B cell (primary cell): Measurements from ENCODE around the gene APRT. TPM values are rescaled to one million over a fixed set of nuclear protein-coding genes. Genes with fewer than 3 reads are reported as not detected.
A peak's percentile ranks its signal among the peaks of the same experiment; 100 is the strongest.

Experiments used
- ATAC-seq: fragments of 200-7000 bp; cut with Tn5 transposase; one replicate; pipeline ENCODE4 v1.10.0; 2021; ENCODE audit warnings: low read depth, mild to moderate bottlenecking, moderate number of reproducible peaks, moderate library complexity
- CTCF ChIA-PET: fragments of 350-600 bp; sonication (Branson Sonifier 250); formaldehyde crosslinking; loops from one replicate; lab custom pipeline; 2021; ENCODE audit warnings: antibody characterized with exemption, inconsistent platforms; lab: Charles Lee
- POLR2A ChIA-PET: fragments of 350-600 bp; sonication (Branson Sonifier 250); formaldehyde crosslinking; loops from one replicate; lab custom pipeline; 2021; ENCODE audit warnings: antibody characterized with exemption; lab: Charles Lee
- DNase-seq: peaks from one replicate; pipeline ENCODE4 v3.0.0; 2013
- H2AFZ ChIP-seq: 2 replicates; pipeline ENCODE4 v1.6.1; 2012; ENCODE audit warnings: mild to moderate bottlenecking, low read depth, low read length; ENCODE audit not compliant: insufficient read depth, poor library complexity, severe bottlenecking
- H3K27ac ChIP-seq, 2 donors: 1 replicate in 1 of 2; 2 replicates in 1 of 2; pipeline ENCODE4 v1.5.1; 2012 to 2013; ENCODE audit warnings: low read length in 2 of 2, mild to moderate bottlenecking in 2 of 2, moderate library complexity in 1 of 2
- H3K27me3 ChIP-seq, 4 experiments: fragments of 200-600 bp in 1 of 4; sonication (generic) in 1 of 4; replicated peaks in 1 of 4; 1 replicate in 2 of 4; 2 replicates in 2 of 4; pipeline versions ENCODE4 v1.6.1 to v1.7.0; 2013 to 2016; ENCODE audit warnings: low read length in 3 of 4, mild to moderate bottlenecking in 2 of 4, mixed read lengths in 1 of 4, moderate library complexity in 1 of 4; ENCODE audit not compliant: insufficient read depth in 4 of 4, control insufficient read depth in 3 of 4; ENCODE audit errors: control extremely low read depth in 1 of 4
- H3K36me3 ChIP-seq, 2 experiments: replicated peaks in 1 of 2; 1 replicate in 1 of 2; 2 replicates in 1 of 2; pipeline versions ENCODE4 v1.6.1 to v1.7.1; 2013; ENCODE audit warnings: low read length in 1 of 2; ENCODE audit not compliant: insufficient read depth in 2 of 2, control insufficient read depth in 1 of 2; ENCODE audit errors: control extremely low read depth in 1 of 2, extremely low read depth in 1 of 2
- H3K4me1 ChIP-seq, 2 donors: fragments of 200-600 bp in 1 of 2; sonication (generic) in 1 of 2; 1 replicate in 1 of 2; 2 replicates in 1 of 2; pipeline versions ENCODE4 v1.5.1 to v1.6.1; 2013 to 2017; ENCODE audit warnings: low read length in 2 of 2; ENCODE audit not compliant: control insufficient read depth in 2 of 2, insufficient read depth in 2 of 2
- H3K4me2 ChIP-seq: replicated peaks from 2 replicates; pipeline ENCODE3; 2012; ENCODE audit warnings: mild to moderate bottlenecking, low read depth, low read length; ENCODE audit not compliant: poor library complexity, severe bottlenecking
- H3K4me3 ChIP-seq, 5 experiments: fragments of 200-600 bp in 1 of 5; sonication (generic) in 1 of 5; 1 replicate in 3 of 5; 2 replicates in 2 of 5; pipeline versions ENCODE4 v1.5.1 to v1.7.0; 2011 to 2016; ENCODE audit warnings: low read length in 4 of 5, mild to moderate bottlenecking in 4 of 5, low read depth in 2 of 5, control low read depth in 1 of 5, moderate library complexity in 1 of 5; ENCODE audit not compliant: insufficient read depth in 1 of 5; ENCODE audit errors: control extremely low read depth in 1 of 5, extremely low read depth in 1 of 5
- H3K79me2 ChIP-seq: fragments of 200-600 bp; sonication (generic); one replicate; pipeline ENCODE4 v1.6.0; 2016; ENCODE audit warnings: low read length; ENCODE audit not compliant: control insufficient read depth, insufficient read depth
- H3K9ac ChIP-seq: fragments of 200-600 bp; sonication (generic); 2 replicates; pipeline ENCODE4 v1.6.1; 2017; ENCODE audit warnings: mild to moderate bottlenecking, low read length, moderate library complexity
- H3K9me3 ChIP-seq, 3 donors: one replicate each; pipeline versions ENCODE4 v1.6.1 to v1.7.1; 2013; ENCODE audit warnings: low read length in 2 of 3; ENCODE audit not compliant: control insufficient read depth in 2 of 3, insufficient read depth in 1 of 3; ENCODE audit errors: control extremely low read depth in 1 of 3
- H4K20me1 ChIP-seq: 2 replicates; pipeline ENCODE4 v1.6.0; 2012; ENCODE audit warnings: mild to moderate bottlenecking, low read length; ENCODE audit not compliant: insufficient read depth, control insufficient read depth, poor library complexity, severe bottlenecking
- H3K27ac Mint-ChIP-seq: one replicate; pipeline ENCODE4 v1.8.0; 2021; ENCODE audit warnings: mixed read lengths
- H3K27me3 Mint-ChIP-seq: one replicate; pipeline ENCODE4 v1.8.0; 2021; ENCODE audit warnings: mixed read lengths
- H3K4me1 Mint-ChIP-seq: one replicate; pipeline ENCODE4 v1.8.0; 2021; ENCODE audit warnings: mixed read lengths
- H3K4me3 Mint-ChIP-seq: one replicate; pipeline ENCODE4 v1.8.0; 2021; ENCODE audit warnings: mixed read lengths
- H3K9me3 Mint-ChIP-seq: one replicate; pipeline ENCODE4 v1.8.0; 2022; ENCODE audit warnings: mixed read lengths; ENCODE audit not compliant: insufficient read depth
- CTCF ChIP-seq: fragments of 200-600 bp; IDR thresholded peaks from one replicate; pipeline ENCODE4 v1.8.0; 2022; ENCODE audit warnings: antibody characterized with exemption, mild to moderate bottlenecking
- EZH2 ChIP-seq: IDR thresholded peaks from 2 replicates; pipeline ENCODE4 v1.6.1; 2012; ENCODE audit warnings: borderline replicate concordance, low read depth, mild to moderate bottlenecking, moderate library complexity, low read length; ENCODE audit not compliant: insufficient read depth, poor library complexity, severe bottlenecking
- WGBS: methylation state at CpG from one replicate; pipeline ENCODE4 v1.1.5; 2013; ENCODE audit warnings: missing lambda C conversion rate; ENCODE audit not compliant: insufficient coverage; 5-methylcytosine and 5-hydroxymethylcytosine counted together
- intact Hi-C: fragments of 100-400 bp; cut with micrococcal nuclease; formaldehyde crosslinking; loops from one replicate; pipeline ENCODE4 v1.10.0; 2022
- polyA plus RNA-seq: library from polyadenylated mRNA; depleted of rRNA; stranded (reverse); fragments of >200 nt; gene quantifications from 2 replicates; pipeline ENCODE4 v1.2.3, GENCODE V29; 2012
- total RNA-seq, 2 donors: library from RNA; stranded (reverse); fragments of 120-200 nt in 1 of 2; gene quantifications; 1 replicate in 1 of 2; 2 replicates in 1 of 2; pipeline versions ENCODE4 v1.2.3 to v1.2.4, GENCODE V29; 2013 to 2022

APRT gene
- total and polyA plus RNA-seq, 2 donors (not counting 1 experiment from before 2014, with no cell fraction given): 124 to 161 TPM

GRCh38 chr16:88764913-88765349, 46.8 kb downstream of the APRT start:
- H3K27me3 ChIP-seq: no peaks in the 10 kb centered on the region
- no peak overlapping the region for H3K9ac ChIP-seq
- H3K4me3 Mint-ChIP-seq: no peak overlapping the region
- no peaks in the 10 kb centered on the region for H3K9me3 Mint-ChIP-seq
- no peaks in the 10 kb centered on the region for H3K9me3 ChIP-seq
- no peak for TF ChIP-seq CTCF
- no peak for TF ChIP-seq EZH2
- H3K27ac ChIP-seq: no peak overlapping the region
- ChIA-PET CTCF (interaction anchor here (0.7 to 1.6 kb wide), 4 partner anchors 11 to 27 kb away, joined by 3 to 5 read pairs (median 4); no protein-coding TSS in a partner anchor), POLR2A (interaction anchor here (2.9 kb wide), 1 partner anchor 19 kb away, joined by 14 read pairs; no protein-coding TSS in a partner anchor)
- H3K4me1 ChIP-seq: peaks cover 37 to 47% of the 10 kb centered on the region in 2 donors
- intact Hi-C loops: no loop called here
- H2AFZ ChIP-seq: no peak overlapping the region
- DNase-seq: no peak
- H3K36me3 ChIP-seq: peaks cover 0 to 9% of the 10 kb centered on the region in 2 experiments
- peaks cover 98% of the 10 kb centered on the region for H3K79me2 ChIP-seq
- H4K20me1 ChIP-seq: peaks cover 95% of the 10 kb centered on the region
- H3K4me2 ChIP-seq: no peak overlapping the region
- H3K27ac Mint-ChIP-seq: no peak overlapping the region
- peaks cover 42% of the 10 kb centered on the region for H3K4me1 Mint-ChIP-seq
- H3K27me3 Mint-ChIP-seq: no peaks in the 10 kb centered on the region
- no peak for ATAC-seq
- no peak overlapping the region for H3K4me3 ChIP-seq
- WGBS: 98% methylated on average over 7 of the region's 9 CpGs

- Mint-ChIP-seq H3K4me1 (peaks cover 38% of the 10 kb centered on the region), H3K27ac (peak overlapping the region; percentile 15), H3K4me3 (no peak overlapping the region), H3K27me3 (no peaks in the 10 kb centered on the region), H3K9me3 (no peaks in the 10 kb centered on the region)
- ATAC-seq (no peak), DNase-seq (no peak)
- 97% methylated on average over 19 of the region's 19 CpGs for WGBS
- Histone ChIP-seq H3K4me3 (no peak overlapping the region), H3K9ac (no peak overlapping the region), H3K27ac (no peak overlapping the region), H3K4me1 (peaks cover 29 to 38% of the 10 kb centered on the region in 2 donors), H3K4me2 (no peak overlapping the region), H4K20me1 (peaks cover 95% of the 10 kb centered on the region), H3K79me2 (peaks cover 98% of the 10 kb centered on the region), H3K27me3 (no peaks in the 10 kb centered on the region), H3K36me3 (peaks cover 0 to 9% of the 10 kb centered on the region in 2 experiments), H2AFZ (no peak overlapping the region), H3K9me3 (peaks cover 0 to 7% (median 0%) of the 10 kb centered on the region in 3 donors)
- POLR2A ChIA-PET: interaction anchor here (0.7 kb wide), 1 partner anchor 19 kb away, joined by 3 read pairs; no protein-coding TSS in a partner anchor
- intact Hi-C loops: no loop called here
- CTCF ChIA-PET: interaction anchor here (1.1 to 1.5 kb wide), 3 partner anchors 18 to 84 kb away, joined by 3 to 4 read pairs (median 3); no protein-coding TSS in a partner anchor
- TF ChIP-seq CTCF: no peak
- no peak for TF ChIP-seq EZH2
These were observed 47.6 kb downstream of the APRT start for GRCh38 chr16:88764080-88764479.
